Measurements from ENCODE around the gene WDR35. TPM values are rescaled to one million over a fixed set of nuclear protein-coding genes. Genes with fewer than 3 reads are reported as not detected.

WDR35 gene
- total RNA-seq, 1 donor from 2014 or later: 5.1 TPM

DNA sequence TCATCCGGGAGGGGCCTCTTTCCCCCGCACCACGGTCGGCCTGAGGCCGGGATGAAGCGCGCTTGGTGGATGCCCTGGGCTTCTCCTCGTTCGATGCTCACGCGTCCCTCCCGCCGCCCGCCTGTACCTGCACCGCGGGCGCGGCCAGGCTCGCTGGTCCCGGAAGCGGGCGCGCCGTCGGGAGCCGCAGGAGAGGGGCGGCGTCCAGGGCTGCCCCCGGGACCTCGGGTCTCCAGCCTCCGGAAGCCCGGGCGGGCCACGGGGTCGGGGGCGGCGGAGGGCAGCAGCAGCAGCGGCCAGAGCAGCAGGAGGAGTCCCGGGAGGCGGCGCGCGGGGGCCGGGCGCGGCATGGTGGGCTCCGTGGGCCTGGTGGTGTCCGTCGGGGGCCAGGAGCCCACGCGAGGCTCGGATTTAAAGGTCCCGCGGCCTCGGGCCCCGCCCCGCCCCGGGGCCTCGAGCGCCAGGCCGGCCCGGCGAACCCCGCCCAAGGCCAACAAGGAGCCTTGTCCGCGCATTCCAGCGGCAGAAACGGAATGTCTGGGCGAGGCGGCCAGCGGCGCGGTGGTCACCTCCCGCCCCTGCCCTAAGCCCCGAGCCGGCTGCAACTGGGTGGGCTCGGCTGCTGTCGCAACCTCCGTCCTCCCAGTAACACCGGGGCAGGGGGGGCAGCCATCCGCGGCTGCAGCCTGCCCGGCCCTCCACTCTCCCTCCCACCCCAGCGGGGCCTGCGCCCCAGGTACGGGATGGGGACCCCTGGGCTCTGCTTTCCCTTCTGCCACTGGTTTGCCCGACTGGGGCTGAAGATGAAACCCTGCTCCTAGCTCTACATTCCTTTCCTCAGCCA lies 22.6 kb upstream of the WDR35 start, which contains the start of gene MATN3:
Gene MATN3 (minus strand): TSS at position 387 of the 844 bp plus-strand sequence. CDS start 37 bp downstream, at position 350.
- intact Hi-C loops (cut with DNase I): no loop called here
- no peak for DNase-seq (ENCODE audit: low spot score)

DNA sequence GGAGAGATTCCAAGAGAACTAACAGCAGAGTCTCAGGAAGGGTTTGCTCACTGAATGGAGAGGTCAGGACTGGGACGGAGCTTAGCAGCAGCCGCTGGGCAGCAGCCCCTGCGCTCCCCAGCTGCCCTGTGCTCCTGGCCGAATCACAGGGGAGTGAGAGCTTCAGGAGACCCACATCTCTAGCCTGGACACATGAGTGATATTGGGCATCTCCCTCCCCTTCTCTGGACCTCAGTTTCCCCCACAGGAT lies 22.1 kb upstream of the WDR35 start:
- intact Hi-C loops (cut with DNase I): no loop called here
- DNase-seq (ENCODE audit: low spot score): no peak

DNA sequence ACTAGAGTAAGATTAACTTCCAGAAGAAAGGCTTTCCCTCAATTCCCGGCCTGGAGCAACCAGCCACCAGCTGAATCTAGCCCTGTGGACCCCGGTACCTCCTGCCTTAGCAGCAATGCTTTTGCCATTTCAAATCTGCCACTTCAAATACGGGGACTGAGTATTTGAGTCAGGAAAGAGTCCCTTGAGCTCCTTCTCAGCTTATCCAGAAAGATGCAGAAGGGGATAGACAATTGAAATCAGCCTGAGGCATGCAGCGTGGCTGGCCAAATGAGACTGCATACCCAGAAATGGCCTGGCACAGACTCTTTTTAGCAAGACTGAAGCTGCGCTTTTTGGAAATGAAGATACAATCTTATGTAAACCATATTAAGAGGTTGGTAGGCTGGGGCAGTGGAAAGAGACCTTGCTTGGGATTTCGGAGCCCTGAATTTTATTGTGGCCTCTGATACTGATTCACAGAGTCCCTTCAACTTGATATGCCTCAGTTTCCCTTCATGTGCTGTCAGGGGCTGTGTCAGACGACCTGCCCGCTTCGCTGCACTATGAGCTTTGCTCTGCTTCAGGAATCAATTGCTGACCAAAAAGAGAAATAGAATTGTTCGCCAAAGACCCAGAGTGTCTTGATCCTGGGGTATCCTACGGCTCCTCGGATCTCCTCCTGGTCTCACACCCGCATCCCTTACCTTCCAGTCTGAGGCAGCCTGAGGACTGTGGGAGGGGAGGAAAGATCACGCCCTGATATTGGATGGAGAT lies 21.5 kb upstream of the WDR35 start:
- DNase-seq (ENCODE audit: low spot score): no peak
- intact Hi-C loops (cut with DNase I): no loop called here

DNA sequence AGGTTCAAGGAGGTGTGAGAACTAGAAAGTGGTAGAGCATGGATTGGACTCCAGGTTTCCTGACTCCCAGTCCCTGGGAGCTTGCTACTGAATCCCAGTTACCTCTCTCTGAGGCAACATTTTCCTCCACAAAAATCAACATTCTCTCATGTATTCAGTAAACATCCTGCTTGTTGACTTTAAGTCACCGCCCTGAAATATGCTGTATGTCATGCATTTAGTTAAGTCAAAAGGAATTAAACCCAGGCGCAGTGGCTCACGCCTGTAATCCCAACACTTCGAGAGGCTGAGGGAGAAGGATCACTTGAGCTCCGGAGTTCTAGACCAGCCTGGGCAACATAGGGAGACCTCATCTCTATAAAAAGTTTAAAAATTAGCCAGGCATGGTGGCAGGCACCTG lies 18.8 kb upstream of the WDR35 start:
- DNase-seq (ENCODE audit: low spot score): no peak

DNA sequence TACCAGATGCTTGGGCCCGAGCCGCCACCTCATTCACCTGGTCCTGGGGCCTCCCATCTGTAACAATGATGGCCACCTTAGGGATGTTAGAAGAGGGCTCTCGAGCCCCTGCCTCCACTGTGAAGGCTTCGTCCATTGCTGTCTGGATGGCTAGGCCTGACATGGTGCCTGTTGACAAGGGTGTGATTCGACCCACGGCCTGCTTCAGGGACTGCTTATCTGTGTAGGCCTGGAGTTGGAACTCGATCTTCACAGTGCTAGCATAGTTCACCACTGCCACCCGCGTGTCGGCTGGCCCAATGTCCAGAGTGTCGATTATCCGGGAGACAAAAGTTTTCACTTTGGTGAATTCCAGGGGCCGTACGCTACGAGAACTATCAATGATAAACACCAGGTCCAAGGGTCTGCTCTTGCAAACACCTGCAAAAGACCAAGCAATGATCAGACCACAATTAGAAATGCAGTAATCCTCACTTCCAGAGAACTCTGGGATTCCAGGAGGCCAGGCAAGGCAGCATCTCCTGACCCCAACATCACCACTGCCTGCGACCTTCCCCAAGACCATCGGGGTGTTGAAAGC lies 16.1 kb upstream of the WDR35 start:
- no peak for DNase-seq (ENCODE audit: low spot score)
- intact Hi-C loops (cut with DNase I): no loop called here

More for the DNA sequence above, 18.8 kb upstream of the WDR35 start:
- intact Hi-C loops (cut with DNase I): no loop called here

DNA sequence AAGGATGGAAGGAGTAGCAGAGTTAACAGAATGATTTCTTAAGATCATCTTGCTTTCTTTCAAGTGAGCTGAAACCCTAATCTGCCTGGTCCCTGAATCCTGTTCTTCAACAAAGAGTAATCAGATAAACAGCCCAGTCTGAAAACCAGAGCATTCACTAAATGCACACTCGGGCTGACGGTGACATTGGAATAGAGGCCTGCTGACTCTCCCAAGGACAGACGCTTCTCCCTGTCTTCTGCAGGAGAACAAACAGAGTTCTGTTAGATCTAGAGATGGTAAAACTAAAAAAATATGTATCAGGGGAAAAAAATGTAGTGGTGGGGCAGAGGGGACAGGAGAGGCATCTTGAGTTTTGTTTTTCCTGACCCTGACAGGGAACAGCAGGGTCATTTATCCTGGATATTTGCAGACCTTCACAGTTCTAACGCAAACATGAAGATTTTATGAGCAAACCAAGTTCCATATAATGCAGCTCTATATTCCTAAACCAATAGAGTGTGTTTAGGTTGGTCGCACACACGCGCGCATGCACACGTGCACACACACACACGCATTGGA lies 15.2 kb upstream of the WDR35 start:
- intact Hi-C loops (cut with DNase I): no loop called here
- DNase-seq (ENCODE audit: low spot score): no peak

DNA sequence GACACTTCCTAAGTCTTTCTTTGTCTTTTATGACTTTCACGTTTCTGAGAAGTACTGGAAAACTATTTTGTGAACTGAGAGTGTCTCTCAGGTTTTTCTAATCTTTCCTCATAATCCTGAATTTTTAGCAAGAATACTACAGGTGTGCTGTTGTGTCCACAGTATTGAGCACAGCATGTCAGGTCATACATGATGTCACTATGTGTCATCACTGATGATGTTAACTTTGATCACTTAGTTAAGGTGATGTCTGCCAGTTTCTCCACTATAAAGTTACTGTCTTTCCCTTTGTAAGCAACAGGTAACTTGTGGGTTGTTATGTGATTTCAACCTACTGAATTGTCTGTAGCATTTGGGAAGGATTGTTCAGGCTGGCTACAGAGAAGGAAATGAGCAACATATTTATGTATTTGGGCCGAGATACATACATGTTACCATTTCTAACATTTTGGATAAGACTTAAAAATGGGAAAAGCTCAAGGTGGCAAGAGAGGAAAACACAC lies 11.5 kb upstream of the WDR35 start:
- no peak for DNase-seq (ENCODE audit: low spot score)
- intact Hi-C loops (cut with DNase I): no loop called here

DNA sequence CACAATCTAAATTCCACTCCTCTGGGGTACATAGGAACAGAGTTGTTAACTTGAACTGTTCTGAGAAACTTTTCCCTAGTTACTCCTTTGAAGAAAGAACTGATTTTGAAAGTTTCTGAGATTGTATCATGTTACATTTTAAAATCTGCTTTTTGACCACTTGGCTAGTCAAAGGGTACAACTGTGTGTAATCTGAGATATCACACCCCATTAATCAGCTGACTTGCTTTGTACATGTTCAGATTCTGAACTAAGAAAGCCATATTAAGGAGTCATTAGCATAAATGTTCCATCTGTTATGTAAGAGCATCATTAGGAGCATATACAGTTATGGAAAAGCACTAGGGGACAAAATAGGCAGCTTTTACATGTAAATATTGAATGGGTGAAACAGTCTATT lies 3.8 kb upstream of the WDR35 start:
- intact Hi-C loops (cut with DNase I): no loop called here
- DNase-seq (ENCODE audit: low spot score): no peak

DNA sequence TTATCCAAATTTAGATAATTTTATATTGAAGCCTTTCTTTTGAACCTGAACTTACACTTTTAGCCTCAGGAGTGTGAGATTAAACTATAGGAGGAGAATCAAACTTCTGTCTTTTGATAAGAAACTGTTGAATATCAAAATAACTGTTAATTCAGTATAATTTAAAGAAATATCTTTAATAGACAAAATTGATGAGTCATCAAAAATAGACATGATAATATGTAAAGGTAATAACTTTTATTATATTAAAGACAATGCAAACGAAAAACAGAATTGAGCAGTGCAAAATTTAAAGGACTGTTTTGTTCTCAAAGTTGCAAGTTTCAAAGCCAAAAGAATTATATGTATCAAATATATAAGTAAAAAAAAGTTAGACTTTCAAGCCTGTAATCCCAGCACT lies 2.0 kb upstream of the WDR35 start:
- intact Hi-C loops (cut with DNase I): no loop called here
- no peak for DNase-seq (ENCODE audit: low spot score)

DNA sequence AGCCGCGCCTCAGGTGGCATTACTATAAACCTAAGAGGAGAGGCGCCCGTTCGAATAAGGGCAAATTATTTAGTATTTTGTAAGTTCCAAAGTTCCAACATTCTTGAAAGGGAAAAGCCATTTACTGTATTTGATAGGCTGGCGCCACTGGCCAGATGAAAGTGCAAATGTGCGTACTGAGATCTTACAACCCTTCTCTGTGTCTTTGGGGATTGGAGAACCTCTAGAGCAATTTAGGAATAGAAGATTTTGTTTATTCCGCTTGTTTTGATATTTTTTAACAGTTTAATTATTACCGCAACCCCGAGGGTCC lies 467 bp upstream of the WDR35 start:
- intact Hi-C loops (cut with DNase I): no loop called here
- no peak for DNase-seq (ENCODE audit: low spot score)

DNA sequence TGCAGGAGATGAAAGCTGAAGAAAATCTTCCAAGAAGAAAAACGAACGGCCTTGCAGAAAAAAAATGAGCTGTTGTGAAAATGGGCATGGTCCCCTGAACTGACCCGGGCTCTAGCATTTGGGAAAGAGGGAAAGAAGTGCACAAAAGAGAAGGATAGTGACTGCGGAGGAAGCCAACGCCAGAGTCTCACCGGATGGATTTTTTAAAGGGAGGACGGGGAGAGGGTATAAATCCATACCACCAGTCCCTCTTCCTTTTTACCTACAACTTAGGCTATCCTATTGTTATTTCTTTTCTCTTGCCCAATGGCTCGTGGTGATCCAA lies 601 bp downstream of the WDR35 start:
- intact Hi-C loops (cut with DNase I): no loop called here
- no peak for DNase-seq (ENCODE audit: low spot score)

DNA sequence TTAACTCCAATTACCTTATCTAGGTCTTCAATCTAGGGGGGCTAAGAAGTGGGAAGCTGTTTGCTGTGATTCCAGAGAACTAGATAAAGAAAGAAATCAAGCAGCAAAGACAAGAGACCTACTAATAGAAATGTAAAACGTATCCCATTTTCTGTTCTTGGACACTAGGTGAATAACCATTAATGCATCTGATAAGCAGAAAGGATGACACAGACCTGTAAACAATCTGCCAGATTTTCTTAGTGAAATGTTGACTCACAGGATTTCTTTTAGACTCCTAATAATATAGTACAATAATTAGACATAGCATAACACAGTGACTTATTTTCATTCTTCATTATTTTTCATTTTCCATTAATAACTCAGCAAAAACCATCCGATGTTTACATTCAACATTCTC lies 1.3 kb downstream of the WDR35 start:
- intact Hi-C loops (cut with DNase I): no loop called here
- DNase-seq (ENCODE audit: low spot score): no peak

DNA sequence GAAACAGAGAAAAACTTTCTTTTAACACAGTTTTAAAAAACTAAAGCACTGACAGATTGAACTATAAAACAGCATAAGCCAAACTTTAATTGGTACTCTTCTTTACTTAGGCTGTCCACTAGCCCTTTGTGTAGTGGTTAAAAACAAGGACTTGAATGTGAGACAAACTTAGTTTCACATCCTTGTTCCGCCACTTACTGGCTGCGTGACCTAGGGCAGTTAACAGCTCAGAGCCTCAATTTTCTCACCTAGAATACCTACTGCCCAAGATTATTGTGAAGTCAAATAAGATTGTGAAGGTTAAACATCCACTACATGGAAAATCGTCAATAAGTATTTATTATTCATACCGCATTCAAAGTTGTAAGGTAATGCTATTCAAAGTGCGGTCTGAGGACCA lies 2.0 kb downstream of the WDR35 start:
- intact Hi-C loops (cut with DNase I): no loop called here
- DNase-seq (ENCODE audit: low spot score): no peak

DNA sequence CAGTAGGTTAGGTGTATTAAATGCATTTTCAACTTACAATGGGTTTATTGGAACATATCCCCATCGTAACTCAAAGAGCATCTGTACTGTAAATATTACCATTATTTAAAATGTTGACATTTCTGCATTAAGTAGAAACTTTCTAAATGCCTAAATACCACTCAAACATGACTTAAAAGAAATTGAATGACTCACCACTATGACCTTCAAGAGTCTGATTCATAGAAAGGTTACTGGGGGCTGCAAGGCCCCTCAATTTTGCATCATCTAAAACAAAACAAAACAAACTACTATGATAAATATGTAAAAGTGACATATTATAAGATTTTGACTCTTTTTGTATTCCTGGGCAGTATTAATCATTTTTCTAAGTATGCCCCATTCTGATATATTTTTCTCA lies 7.6 kb downstream of the WDR35 start:
- no peak for DNase-seq (ENCODE audit: low spot score)
- intact Hi-C loops (cut with DNase I): no loop called here

DNA sequence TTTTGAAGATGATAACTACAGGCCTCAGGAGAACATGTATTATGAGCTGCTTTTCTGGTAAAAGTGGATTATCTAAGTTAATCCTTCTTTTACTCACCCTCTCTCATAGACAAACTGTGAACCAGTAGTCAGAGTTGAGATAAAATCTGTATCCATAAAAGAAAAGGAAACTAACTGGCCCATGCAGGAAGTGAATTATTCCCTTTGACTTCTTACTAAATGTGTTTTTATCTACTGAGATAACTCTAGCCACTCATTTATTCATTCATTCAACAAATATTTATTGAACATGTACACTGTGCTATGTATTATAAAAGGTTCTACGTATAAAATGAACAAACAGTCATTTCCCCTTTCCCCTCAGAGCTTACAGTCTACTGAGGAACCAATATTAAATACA lies 10.0 kb downstream of the WDR35 start:
- DNase-seq (ENCODE audit: low spot score): no peak
- intact Hi-C loops (cut with DNase I): no loop called here

DNA sequence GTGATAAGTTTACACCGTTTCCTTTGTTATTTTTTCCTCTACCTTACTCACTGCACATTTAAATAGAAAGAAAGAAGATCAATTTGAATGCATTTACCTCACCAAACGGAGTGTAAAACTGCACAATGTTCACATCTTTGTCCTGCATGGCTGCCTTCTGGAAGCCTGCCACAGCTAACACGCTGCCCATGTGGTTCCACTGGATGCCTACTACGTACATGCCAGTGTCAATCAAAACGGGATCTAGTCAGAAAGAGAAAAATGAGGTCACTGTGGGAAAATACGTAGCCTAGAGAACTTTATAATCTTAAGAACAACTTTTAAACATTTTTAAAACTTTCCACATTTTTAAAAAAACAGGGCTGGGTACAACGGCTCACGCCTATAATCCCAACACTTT lies 16.4 kb downstream of the WDR35 start:
- DNase-seq (ENCODE audit: low spot score): no peak
- intact Hi-C loops (cut with DNase I): no loop called here

DNA sequence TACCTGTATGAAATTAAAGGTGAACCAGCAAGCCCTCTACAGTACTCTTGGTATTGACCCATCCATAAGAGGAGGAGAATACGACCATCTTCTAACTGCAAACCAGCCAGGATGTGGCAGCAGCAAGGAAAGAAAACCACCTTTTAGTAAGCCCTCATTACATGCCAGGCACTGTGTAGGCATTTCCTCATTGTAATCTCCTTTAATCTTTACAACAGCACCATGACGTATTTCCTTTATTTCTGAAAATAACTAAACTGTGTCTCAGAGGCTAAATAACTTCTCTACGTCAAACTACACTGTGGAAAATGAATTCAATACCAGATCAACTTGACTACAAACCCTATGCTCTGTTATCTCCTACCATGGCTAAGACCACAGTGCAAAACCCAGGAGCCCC lies 18.2 kb downstream of the WDR35 start:
- intact Hi-C loops (cut with DNase I): no loop called here

DNA sequence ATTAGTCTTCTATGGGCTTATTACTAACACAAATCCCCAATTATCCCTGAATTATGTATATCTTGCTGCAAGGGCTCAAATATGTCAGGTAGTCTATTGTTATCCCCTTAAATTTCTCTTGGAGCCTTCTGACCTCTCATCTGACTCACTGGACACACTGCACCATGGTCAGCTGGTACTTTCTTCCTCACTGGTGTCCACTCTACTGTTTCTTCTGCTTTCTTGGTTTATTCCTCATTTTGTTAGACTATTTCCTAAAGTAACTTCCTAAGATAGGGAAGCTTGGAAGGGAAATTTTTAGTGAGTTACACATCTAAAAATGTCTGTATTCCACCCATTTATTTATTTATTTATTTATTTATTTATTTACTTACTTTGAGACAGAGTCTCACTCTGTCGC lies 26.5 kb downstream of the WDR35 start:
- intact Hi-C loops (cut with DNase I): no loop called here
- no peak for DNase-seq (ENCODE audit: low spot score)

More for the DNA sequence above, 18.2 kb downstream of the WDR35 start:
- no peak for DNase-seq (ENCODE audit: low spot score)

DNA sequence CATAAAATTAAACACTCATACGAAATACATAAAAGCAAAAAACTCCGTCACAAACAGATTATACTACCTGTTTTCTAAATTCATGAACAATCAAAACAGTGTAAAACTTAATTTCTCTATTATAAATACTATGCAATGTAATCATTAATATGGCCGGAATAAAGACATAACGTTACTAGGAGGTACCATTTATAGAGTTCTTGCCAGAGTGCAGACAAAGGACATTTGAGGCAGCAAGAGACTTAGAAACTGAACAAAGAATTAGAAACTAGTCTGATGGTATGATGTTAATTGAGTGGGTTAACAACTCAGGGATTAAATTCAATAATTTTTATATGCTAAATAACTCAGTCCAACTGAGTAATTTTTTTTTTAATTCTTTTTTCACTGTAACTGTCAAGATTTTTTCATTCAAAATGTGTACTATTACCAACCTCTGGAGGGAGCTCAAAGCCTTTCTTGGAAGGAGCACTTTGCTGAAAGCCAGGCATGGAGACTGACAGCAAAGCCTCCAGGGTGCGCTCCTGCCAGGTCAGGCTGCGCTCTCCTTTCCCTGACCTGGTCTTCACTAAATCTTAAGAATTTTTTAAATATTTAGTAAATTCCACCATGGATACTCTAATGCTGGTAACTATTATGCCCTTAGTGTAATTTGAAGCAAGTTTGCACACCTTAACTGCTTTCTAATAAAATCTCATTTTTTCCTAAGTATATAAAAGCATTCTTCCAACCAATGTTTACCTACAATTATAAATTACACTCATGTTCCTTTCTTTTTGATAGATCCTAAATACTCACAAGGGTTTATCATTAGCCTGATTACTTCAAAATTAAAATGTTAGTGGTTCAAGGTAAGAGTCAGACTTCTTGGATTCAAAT lies 34.1 kb downstream of the WDR35 start:
- intact Hi-C loops (cut with DNase I): loop anchor here (1.0 kb wide), 1 partner anchor 143 kb away; no protein-coding TSS in a partner anchor
- no peak for DNase-seq (ENCODE audit: low spot score)

DNA sequence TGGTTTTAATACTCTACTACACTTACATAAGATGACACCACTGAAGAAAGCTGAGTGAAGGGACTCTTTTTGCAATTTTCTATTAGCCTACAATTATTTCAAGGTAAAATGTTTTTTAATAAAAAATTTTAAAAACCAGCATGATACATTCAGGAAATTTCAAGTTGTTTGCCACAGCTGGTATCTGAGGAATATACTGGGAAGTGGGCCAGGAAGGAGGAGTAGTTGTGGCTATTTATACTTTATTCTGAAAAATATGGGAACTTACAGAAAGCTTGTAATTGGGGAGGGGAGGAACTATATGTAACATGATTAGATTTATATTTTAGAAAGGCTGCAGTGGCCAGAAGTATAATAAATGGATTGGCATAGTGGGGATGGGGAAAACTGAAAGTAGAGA lies 40.8 kb downstream of the WDR35 start:
- intact Hi-C loops (cut with DNase I): no loop called here
- no peak for DNase-seq (ENCODE audit: low spot score)
